GM12875 (cell line): ENCODE measurements around the gene CELA2B.

ENCODE experiments used
- H3K4me3 ChIP-seq: one replicate; pipeline ENCODE4 v1.5.1; 2011; ENCODE audit warnings: low read depth, low read length, control low read depth
- TF ChIP-seq, protein P1 (sequence below): IDR thresholded peaks from 2 replicates; pipeline ENCODE4 v1.5.1; 2011; ENCODE audit warnings: low read depth, mild to moderate bottlenecking, control low read depth, inconsistent platforms, low read length, moderate library complexity, borderline replicate concordance; ENCODE audit not compliant: insufficient read depth

Gene CELA2B

GRCh38 chr1:15524283-15525049 is 48.6 kb downstream of the CELA2B start:
- TF ChIP-seq, protein P1, sequence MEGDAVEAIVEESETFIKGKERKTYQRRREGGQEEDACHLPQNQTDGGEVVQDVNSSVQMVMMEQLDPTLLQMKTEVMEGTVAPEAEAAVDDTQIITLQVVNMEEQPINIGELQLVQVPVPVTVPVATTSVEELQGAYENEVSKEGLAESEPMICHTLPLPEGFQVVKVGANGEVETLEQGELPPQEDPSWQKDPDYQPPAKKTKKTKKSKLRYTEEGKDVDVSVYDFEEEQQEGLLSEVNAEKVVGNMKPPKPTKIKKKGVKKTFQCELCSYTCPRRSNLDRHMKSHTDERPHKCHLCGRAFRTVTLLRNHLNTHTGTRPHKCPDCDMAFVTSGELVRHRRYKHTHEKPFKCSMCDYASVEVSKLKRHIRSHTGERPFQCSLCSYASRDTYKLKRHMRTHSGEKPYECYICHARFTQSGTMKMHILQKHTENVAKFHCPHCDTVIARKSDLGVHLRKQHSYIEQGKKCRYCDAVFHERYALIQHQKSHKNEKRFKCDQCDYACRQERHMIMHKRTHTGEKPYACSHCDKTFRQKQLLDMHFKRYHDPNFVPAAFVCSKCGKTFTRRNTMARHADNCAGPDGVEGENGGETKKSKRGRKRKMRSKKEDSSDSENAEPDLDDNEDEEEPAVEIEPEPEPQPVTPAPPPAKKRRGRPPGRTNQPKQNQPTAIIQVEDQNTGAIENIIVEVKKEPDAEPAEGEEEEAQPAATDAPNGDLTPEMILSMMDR = no peak
- H3K4me3 ChIP-seq = peak overlapping the region; percentile 80

DNA sequence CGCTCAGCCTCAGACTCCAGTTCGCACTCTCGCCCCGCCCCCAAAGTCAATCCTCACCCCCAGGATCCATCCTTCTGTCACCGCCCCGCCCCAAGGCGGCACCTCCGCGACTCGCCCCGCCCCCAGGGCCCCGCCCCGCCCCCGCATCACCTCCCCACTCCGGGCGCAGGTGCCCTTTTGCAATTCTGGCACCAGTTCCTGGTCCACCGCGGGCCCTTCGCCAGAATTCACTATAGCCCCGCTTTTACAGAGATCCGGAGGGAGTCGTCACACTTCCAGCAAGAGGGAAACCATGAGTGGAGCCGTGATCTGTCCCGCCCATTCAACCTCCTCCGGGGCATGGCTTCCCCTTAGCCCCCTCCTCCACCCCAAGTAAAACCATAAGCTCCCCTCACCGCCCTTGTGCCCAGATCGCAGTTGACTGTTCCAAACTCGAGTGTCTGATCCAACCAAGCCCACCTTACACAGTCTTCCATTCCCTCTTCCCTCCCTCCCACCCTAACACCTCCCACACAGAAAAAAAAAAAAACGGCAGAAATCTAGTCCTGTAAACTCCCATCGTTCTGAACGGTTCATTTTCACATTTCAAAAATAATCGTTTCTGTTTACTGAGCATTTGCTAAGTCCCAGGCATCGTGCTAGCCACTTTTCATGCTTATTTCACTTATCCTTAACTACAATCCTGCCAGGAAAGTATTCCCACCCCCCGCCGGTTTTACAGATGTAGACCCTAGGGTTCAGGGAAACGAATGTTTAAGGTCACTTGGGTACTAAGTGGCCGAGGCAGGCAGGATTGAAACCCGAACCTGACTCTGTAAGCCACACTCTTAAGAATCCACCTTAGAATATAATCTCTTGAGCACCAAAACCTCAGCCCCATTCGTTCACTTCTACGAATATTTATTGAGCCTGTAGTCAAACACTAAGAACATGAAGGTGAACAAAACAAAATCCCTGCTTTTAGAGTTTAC is 49.4 kb downstream of the CELA2B start:
- H3K4me3 ChIP-seq = peak overlapping the region; percentile 71
- TF ChIP-seq, protein P1 = no peak

- TF ChIP-seq, protein P1 = no peak
- peak overlapping the region; percentile 89 for H3K4me3 ChIP-seq
Measured at GRCh38 chr1:15526021-15526489, 50.2 kb downstream of the CELA2B start.

- TF ChIP-seq, protein P1 = peak; percentile 21; the same call in 1 of the 2 replicates
- peak within 1 kb of the TSS; percentile 89 for H3K4me3 ChIP-seq
Measured at GRCh38 chr1:15526490-15527339, 50.8 kb downstream of the CELA2B start, which contains the start of gene DNAJC16. Gene DNAJC16, plus strand, starts transcription at chr1:15526848. Its CDS starts 2,258 bp downstream, at chr1:15529106.

DNA sequence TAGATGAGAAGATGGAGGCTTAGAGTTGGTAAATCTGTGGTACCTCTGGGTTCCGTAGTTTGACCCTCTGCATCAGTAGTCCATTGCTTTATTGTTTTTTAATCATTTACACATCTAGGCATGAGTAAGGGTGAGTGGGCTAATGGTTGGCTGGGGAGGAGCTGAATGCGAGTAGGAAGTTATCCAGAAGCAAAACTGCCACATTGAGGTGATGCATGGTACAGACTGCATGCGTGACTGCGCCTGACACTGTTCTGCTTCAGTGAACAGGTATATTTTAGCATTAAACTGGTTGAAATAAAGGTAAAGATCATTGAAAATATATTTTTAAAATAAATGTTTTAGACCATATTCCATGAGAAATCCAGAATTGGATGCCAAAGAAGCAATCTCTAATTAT is 55.1 kb downstream of the CELA2B start:
- TF ChIP-seq, protein P1 = no peak
- no peak overlapping the region for H3K4me3 ChIP-seq

DNA sequence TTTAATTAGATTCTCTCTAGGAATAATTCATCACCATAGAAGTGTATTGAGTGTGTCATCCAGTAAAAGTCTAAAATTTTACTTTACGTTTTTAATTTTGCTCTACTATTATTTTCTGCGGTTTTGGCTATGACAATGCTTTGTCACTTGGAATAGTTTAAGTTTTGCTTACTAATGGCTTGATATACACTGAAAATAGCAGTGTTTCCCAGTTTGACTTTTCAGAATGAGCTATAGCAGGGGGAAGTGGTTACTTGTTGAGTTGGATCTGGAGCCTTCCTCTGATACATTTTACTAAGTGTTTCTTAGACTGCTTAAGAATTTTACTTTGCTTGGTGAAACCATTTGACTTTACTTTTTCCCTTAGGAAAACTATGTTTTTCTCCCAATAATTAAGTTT is 55.8 kb downstream of the CELA2B start:
- no peak overlapping the region for H3K4me3 ChIP-seq
- TF ChIP-seq, protein P1 = no peak
